Measurements from ENCODE around the gene UIMC1. TPM values are rescaled to one million over a fixed set of nuclear protein-coding genes. Genes with fewer than 3 reads are reported as not detected.

UIMC1 gene
- total RNA-seq, 2 experiments from 2014 or later: 53.4 to 54.6 TPM

GRCh38 chr5:176912115-176912514 is 94.5 kb downstream of the UIMC1 start:
- intact Hi-C loops (cut with micrococcal nuclease): loop anchor here (10.0 kb wide), 1 partner anchor 97 kb away; the partner anchor contains the start of gene UNC5A
- no peak overlapping the region for H3K4me3 Mint-ChIP-seq
- DNase-seq: no peak
- peaks cover 16% of the 10 kb centered on the region for H3K4me1 Mint-ChIP-seq (ENCODE audit: low read depth)
- CTCF ChIA-PET: interaction anchor here (1.0 kb wide), 1 partner anchor 253 kb away, joined by 4 read pairs; no protein-coding TSS in a partner anchor
- H3K9me3 Mint-ChIP-seq: no peaks in the 10 kb centered on the region
- peak overlapping the region; percentile 4 for H3K27ac Mint-ChIP-seq
- H3K36me3 Mint-ChIP-seq (ENCODE audit: low read depth): peaks cover 10% of the 10 kb centered on the region
- no peaks in the 10 kb centered on the region for H3K27me3 Mint-ChIP-seq (ENCODE audit: low read depth)

- CTCF ChIA-PET: interaction anchor here (1.5 kb wide), 1 partner anchor 248 kb away, joined by 3 read pairs; no protein-coding TSS in a partner anchor
- no peak overlapping the region for H3K27ac Mint-ChIP-seq
- intact Hi-C loops (cut with micrococcal nuclease): no loop called here
- H3K9me3 Mint-ChIP-seq: no peaks in the 10 kb centered on the region
- H3K4me3 Mint-ChIP-seq: no peak overlapping the region
- H3K27me3 Mint-ChIP-seq (ENCODE audit: low read depth): no peaks in the 10 kb centered on the region
- DNase-seq: no peak
- H3K36me3 Mint-ChIP-seq (ENCODE audit: low read depth): peaks cover 23% of the 10 kb centered on the region
- H3K4me1 Mint-ChIP-seq (ENCODE audit: low read depth): peaks cover 16% of the 10 kb centered on the region
These were observed 97.8 kb downstream of the UIMC1 start for GRCh38 chr5:176908675-176909368.

GRCh38 chr5:176906796-176907195 is 99.8 kb downstream of the UIMC1 start:
- intact Hi-C loops (cut with micrococcal nuclease): no loop called here
- H3K4me1 Mint-ChIP-seq (ENCODE audit: low read depth): peaks cover 23% of the 10 kb centered on the region
- peaks cover 23% of the 10 kb centered on the region for H3K36me3 Mint-ChIP-seq (ENCODE audit: low read depth)
- no peak overlapping the region for H3K27ac Mint-ChIP-seq
- no peaks in the 10 kb centered on the region for H3K9me3 Mint-ChIP-seq
- CTCF ChIA-PET: no interaction called here
- DNase-seq: no peak
- H3K27me3 Mint-ChIP-seq (ENCODE audit: low read depth): no peaks in the 10 kb centered on the region
- no peak overlapping the region for H3K4me3 Mint-ChIP-seq

- Mint-ChIP-seq H3K4me3 (no peak overlapping the region), H3K27me3 (ENCODE audit: low read depth) (no peaks in the 10 kb centered on the region), H3K4me1 (ENCODE audit: low read depth) (peaks cover 26% of the 10 kb centered on the region), H3K9me3 (peaks cover 2% of the 10 kb centered on the region), H3K36me3 (ENCODE audit: low read depth) (peaks cover 25% of the 10 kb centered on the region), H3K27ac (no peak overlapping the region)
- intact Hi-C loops (cut with micrococcal nuclease): no loop called here
- DNase-seq: no peak
- CTCF ChIA-PET: no interaction called here
These were observed 100.5 kb downstream of the UIMC1 start for GRCh38 chr5:176906126-176906525.

GRCh38 chr5:176904276-176904675 is 102.3 kb downstream of the UIMC1 start:
- H3K27me3 Mint-ChIP-seq (ENCODE audit: low read depth): no peaks in the 10 kb centered on the region
- no peak overlapping the region for H3K4me3 Mint-ChIP-seq
- intact Hi-C loops (cut with micrococcal nuclease): loop anchor here (5.0 kb wide), 1 partner anchor 247 kb away; no protein-coding TSS in a partner anchor
- peaks cover 2% of the 10 kb centered on the region for H3K9me3 Mint-ChIP-seq
- no peak for DNase-seq
- H3K4me1 Mint-ChIP-seq (ENCODE audit: low read depth): peaks cover 31% of the 10 kb centered on the region
- CTCF ChIA-PET: interaction anchor here (0.8 to 1.7 kb wide), 2 partner anchors 243 to 246 kb away, joined by 3 to 8 read pairs; no protein-coding TSS in a partner anchor
- peaks cover 24% of the 10 kb centered on the region for H3K36me3 Mint-ChIP-seq (ENCODE audit: low read depth)
- H3K27ac Mint-ChIP-seq: no peak overlapping the region

- no peak overlapping the region for H3K27ac Mint-ChIP-seq
- CTCF ChIA-PET: interaction anchor here (0.7 to 1.8 kb wide), 7 partner anchors 17 to 245 kb away, joined by 3 to 8 read pairs (median 4); partner anchors contain the start of gene UIMC1
- intact Hi-C loops (cut with micrococcal nuclease): loop anchor here (5.0 kb wide), 1 partner anchor 246 kb away; no protein-coding TSS in a partner anchor
These were observed 103.5 kb downstream of the UIMC1 start for GRCh38 chr5:176902911-176903664.

GRCh38 chr5:176902102-176902814 is 104.3 kb downstream of the UIMC1 start:
- Mint-ChIP-seq H3K4me1 (ENCODE audit: low read depth) (peaks cover 41% of the 10 kb centered on the region), H3K4me3 (no peak overlapping the region), H3K36me3 (ENCODE audit: low read depth) (peaks cover 19% of the 10 kb centered on the region), H3K9me3 (peaks cover 2% of the 10 kb centered on the region), H3K27ac (peak overlapping the region; percentile 81), H3K27me3 (ENCODE audit: low read depth) (no peaks in the 10 kb centered on the region)
- CTCF ChIA-PET: interaction anchor here (0.7 to 1.8 kb wide), 4 partner anchors 100 to 244 kb away, joined by 3 to 8 read pairs (median 6); partner anchors contain the start of gene UIMC1
- intact Hi-C loops (cut with micrococcal nuclease): loop anchor here (5.0 kb wide), 1 partner anchor 245 kb away; no protein-coding TSS in a partner anchor
- DNase-seq: no peak

More at GRCh38 chr5:176902911-176903664, 103.5 kb downstream of the UIMC1 start:
- H3K4me1 Mint-ChIP-seq (ENCODE audit: low read depth): peaks cover 34% of the 10 kb centered on the region
- peaks cover 23% of the 10 kb centered on the region for H3K36me3 Mint-ChIP-seq (ENCODE audit: low read depth)
- H3K9me3 Mint-ChIP-seq: peaks cover 2% of the 10 kb centered on the region
- no peak for DNase-seq
- H3K27me3 Mint-ChIP-seq (ENCODE audit: low read depth): no peaks in the 10 kb centered on the region
- H3K4me3 Mint-ChIP-seq: no peak overlapping the region

- Mint-ChIP-seq H3K36me3 (ENCODE audit: low read depth) (peaks cover 17% of the 10 kb centered on the region), H3K9me3 (peaks cover 2% of the 10 kb centered on the region), H3K27ac (peak overlapping the region; percentile 81), H3K4me3 (no peak overlapping the region), H3K4me1 (ENCODE audit: low read depth) (peaks cover 49% of the 10 kb centered on the region), H3K27me3 (ENCODE audit: low read depth) (no peaks in the 10 kb centered on the region)
- DNase-seq: peak; percentile 42
- intact Hi-C loops (cut with micrococcal nuclease): loop anchor here (5.0 kb wide), 1 partner anchor 244 kb away; no protein-coding TSS in a partner anchor
- CTCF ChIA-PET: interaction anchor here (0.7 to 1.8 kb wide), 3 partner anchors 101 to 241 kb away, joined by 3 to 7 read pairs (median 4); partner anchors contain the start of gene UIMC1
These were observed 105.1 kb downstream of the UIMC1 start for GRCh38 chr5:176901260-176902101.

GRCh38 chr5:176900780-176901204 is 105.8 kb downstream of the UIMC1 start:
- H3K27ac Mint-ChIP-seq: no peak overlapping the region
- peaks cover 2% of the 10 kb centered on the region for H3K9me3 Mint-ChIP-seq
- CTCF ChIA-PET: no interaction called here
- H3K36me3 Mint-ChIP-seq (ENCODE audit: low read depth): peaks cover 16% of the 10 kb centered on the region
- no peak for DNase-seq
- intact Hi-C loops (cut with micrococcal nuclease): loop anchor here (5.0 kb wide), 1 partner anchor 243 kb away; no protein-coding TSS in a partner anchor
- no peak overlapping the region for H3K4me3 Mint-ChIP-seq
- peaks cover 51% of the 10 kb centered on the region for H3K4me1 Mint-ChIP-seq (ENCODE audit: low read depth)
- H3K27me3 Mint-ChIP-seq (ENCODE audit: low read depth): no peaks in the 10 kb centered on the region

- Mint-ChIP-seq H3K9me3 (peaks cover 2% of the 10 kb centered on the region), H3K27ac (no peak overlapping the region), H3K4me1 (ENCODE audit: low read depth) (peaks cover 51% of the 10 kb centered on the region), H3K27me3 (ENCODE audit: low read depth) (no peaks in the 10 kb centered on the region), H3K36me3 (ENCODE audit: low read depth) (peaks cover 10% of the 10 kb centered on the region), H3K4me3 (no peak overlapping the region)
- CTCF ChIA-PET: interaction anchor here (0.6 to 1.4 kb wide), 2 partner anchors 14 to 239 kb away, joined by 3 to 7 read pairs; no protein-coding TSS in a partner anchor
- intact Hi-C loops (cut with micrococcal nuclease): loop anchor here (5.0 kb wide), 1 partner anchor 243 kb away; no protein-coding TSS in a partner anchor
- DNase-seq: no peak
These were observed 106.4 kb downstream of the UIMC1 start for GRCh38 chr5:176899946-176900779.

All from activated naive CD4-positive, alpha-beta T cell treated with anti-CD3 and anti-CD28 coated beads for 36 hours (primary cell).